Measurements from ENCODE around the gene GALNT18.

Gene GALNT18

DNA sequence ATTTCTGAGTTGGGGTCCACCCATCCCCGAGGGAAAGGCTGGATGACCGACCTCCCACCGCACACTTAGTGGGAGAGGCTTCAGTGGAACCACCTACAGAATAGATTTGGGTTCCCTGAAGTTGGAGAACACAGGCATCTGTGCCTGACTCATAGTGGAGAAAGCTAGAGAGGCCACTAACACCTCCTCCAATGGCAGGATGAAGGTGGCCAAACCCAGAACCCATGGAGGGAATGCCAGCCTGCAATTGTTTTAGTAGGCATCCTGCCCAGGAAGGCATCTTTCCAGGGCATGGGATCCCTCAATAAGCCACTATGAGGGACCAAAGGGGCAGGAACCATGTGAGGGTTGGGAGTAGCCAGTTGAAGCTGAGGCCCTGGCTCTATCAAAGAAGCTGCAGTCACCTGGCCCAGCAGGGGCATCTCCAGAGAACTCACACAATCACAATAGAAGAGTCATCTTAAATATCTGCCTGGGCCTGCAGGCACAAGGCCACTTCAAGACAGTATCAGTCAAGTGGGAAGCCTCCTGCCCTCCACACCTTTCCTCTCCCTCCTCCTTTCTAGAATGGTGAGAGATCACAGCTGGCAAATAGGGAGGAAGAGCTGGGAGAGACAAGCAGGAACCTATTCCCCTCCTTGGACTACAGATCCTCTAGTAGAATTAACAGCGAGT lies 144.7 kb downstream of the GALNT18 start:
- WGBS: 94% methylated on average over 3 of the region's 4 CpGs
- no peaks in the 10 kb centered on the region for H3K27me3 ChIP-seq (ENCODE audit: insufficient read depth, low read length)

DNA sequence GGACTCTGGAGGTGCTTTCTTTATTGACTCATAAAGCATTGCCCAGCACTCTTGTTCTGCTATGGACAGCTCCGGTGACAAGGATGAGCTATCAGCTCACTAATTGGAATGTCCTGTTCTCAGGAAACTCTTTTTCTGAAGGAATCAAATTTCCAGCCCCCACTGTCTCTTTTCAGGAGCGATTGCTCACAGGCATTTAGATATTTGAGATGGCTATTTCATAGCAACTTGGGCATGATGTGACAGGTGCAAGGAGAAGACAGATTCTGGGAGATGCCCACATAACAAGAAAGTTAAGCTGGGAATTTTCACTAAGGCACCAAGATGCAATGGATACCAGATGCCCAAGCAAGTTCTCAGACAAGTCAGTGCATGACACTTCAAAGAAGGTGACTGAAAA lies 145.3 kb downstream of the GALNT18 start:
- no peaks in the 10 kb centered on the region for H3K27me3 ChIP-seq (ENCODE audit: insufficient read depth, low read length)
- 86% methylated on average over 2 of the region's 2 CpGs for WGBS
- H3K4me3 ChIP-seq (ENCODE audit: low read length): no peak overlapping the region
- peaks cover 16% of the 10 kb centered on the region for H3K4me1 ChIP-seq (ENCODE audit: insufficient read depth, low read length)
- no peak overlapping the region for H3K27ac ChIP-seq (ENCODE audit: low read depth, low read length)
- no peaks in the 10 kb centered on the region for H3K36me3 ChIP-seq (ENCODE audit: insufficient read depth, low read length)
- H3K9ac ChIP-seq (ENCODE audit: low read depth, low read length): no peak overlapping the region
- H3K9me3 ChIP-seq (ENCODE audit: insufficient read depth, low read depth, low read length): no peaks in the 10 kb centered on the region

More for the DNA sequence above, 144.7 kb downstream of the GALNT18 start:
- Histone ChIP-seq H3K4me3 (ENCODE audit: low read length) (no peak overlapping the region), H3K27ac (ENCODE audit: low read depth, low read length) (no peak overlapping the region), H3K9ac (ENCODE audit: low read depth, low read length) (no peak overlapping the region), H3K9me3 (ENCODE audit: insufficient read depth, low read depth, low read length) (no peaks in the 10 kb centered on the region), H3K36me3 (ENCODE audit: insufficient read depth, low read length) (no peaks in the 10 kb centered on the region), H3K4me1 (ENCODE audit: insufficient read depth, low read length) (peaks cover 16% of the 10 kb centered on the region)

DNA sequence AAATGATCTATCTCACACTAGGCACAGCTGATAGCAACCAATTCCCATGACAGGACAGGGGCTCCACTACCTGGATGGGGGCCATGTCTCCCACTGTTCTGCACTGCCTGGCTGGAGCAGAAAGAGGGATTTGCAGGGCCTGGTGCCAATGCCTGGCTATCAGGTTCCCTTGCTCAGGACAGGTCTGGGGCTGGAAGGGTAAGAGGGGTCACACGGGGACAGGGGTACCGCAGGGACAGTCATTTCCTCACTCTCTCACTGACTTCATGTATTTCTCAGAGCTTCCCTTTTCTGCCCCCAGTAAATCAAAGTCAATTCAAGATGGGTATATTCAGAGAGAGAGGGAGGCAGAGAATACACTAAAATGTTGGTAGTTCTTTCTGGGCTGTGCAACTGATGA lies 149.7 kb downstream of the GALNT18 start:
- Histone ChIP-seq H3K4me1 (ENCODE audit: insufficient read depth, low read length) (peaks cover 5% of the 10 kb centered on the region; the same call in 1 of the 2 replicates), H3K27ac (ENCODE audit: low read depth, low read length) (no peak overlapping the region), H3K36me3 (ENCODE audit: insufficient read depth, low read length) (no peaks in the 10 kb centered on the region), H3K27me3 (ENCODE audit: insufficient read depth, low read length) (no peaks in the 10 kb centered on the region), H3K4me3 (ENCODE audit: low read length) (no peak overlapping the region), H3K9ac (ENCODE audit: low read depth, low read length) (no peak overlapping the region), H3K9me3 (ENCODE audit: insufficient read depth, low read depth, low read length) (no peaks in the 10 kb centered on the region)
- WGBS: 94% methylated on average over 2 of the region's 2 CpGs

DNA sequence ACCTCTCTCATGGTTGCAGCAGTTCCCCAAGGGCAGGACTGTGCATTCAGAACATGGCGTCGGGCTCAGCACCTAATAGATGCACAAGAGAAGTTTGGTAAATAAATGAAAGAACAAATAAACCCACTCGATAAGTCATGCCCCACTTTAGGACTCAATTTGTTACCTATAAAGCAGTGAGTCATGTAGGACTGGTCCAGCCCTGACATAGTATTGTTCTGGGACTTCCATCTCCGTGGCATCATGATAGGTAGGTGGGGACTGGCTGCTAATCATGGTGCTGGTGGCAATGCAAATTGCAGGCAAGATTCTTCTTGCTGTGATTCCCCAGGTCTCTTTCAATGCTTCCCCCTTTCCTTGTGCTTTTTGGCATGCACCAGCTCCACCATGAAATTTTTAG lies 150.6 kb downstream of the GALNT18 start:
- Histone ChIP-seq H3K27ac (ENCODE audit: low read depth, low read length) (no peak overlapping the region), H3K4me3 (ENCODE audit: low read length) (no peak overlapping the region), H3K4me1 (ENCODE audit: insufficient read depth, low read length) (peaks cover 5% of the 10 kb centered on the region; the same call in 1 of the 2 replicates), H3K9me3 (ENCODE audit: insufficient read depth, low read depth, low read length) (no peaks in the 10 kb centered on the region), H3K36me3 (ENCODE audit: insufficient read depth, low read length) (no peaks in the 10 kb centered on the region), H3K9ac (ENCODE audit: low read depth, low read length) (no peak overlapping the region), H3K27me3 (ENCODE audit: insufficient read depth, low read length) (no peaks in the 10 kb centered on the region)
- 75% methylated on average over 2 of the region's 4 CpGs for WGBS

DNA sequence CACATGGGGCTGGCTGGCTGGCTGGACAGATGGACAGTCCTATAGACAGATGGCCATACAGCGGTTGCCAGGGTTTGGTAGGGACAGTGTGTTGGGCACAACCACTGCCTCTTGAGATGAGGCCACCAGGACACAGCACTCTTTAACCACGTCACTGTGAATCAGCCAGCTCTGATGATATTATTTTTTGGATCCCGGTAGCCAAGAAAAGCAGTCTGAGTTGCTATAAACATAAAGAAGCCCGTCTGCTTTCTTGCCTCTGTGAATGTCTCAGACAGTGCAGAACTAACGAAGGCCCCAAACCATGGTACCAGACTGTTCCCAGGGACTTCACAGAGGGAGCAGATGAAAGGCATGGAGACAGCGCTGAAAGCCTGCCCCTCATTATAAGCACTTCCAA lies 152.9 kb downstream of the GALNT18 start:
- H3K27ac ChIP-seq (ENCODE audit: low read depth, low read length): no peak overlapping the region
- no peaks in the 10 kb centered on the region for H3K36me3 ChIP-seq (ENCODE audit: insufficient read depth, low read length)
- no peaks in the 10 kb centered on the region for H3K27me3 ChIP-seq (ENCODE audit: insufficient read depth, low read length)
- H3K4me1 ChIP-seq (ENCODE audit: insufficient read depth, low read length): peaks cover 5% of the 10 kb centered on the region; the same call in 1 of the 2 replicates
- no peak overlapping the region for H3K9ac ChIP-seq (ENCODE audit: low read depth, low read length)
- WGBS: 91% methylated on average over 6 of the region's 6 CpGs
- H3K9me3 ChIP-seq (ENCODE audit: insufficient read depth, low read depth, low read length): no peaks in the 10 kb centered on the region
- H3K4me3 ChIP-seq (ENCODE audit: low read length): no peak overlapping the region

DNA sequence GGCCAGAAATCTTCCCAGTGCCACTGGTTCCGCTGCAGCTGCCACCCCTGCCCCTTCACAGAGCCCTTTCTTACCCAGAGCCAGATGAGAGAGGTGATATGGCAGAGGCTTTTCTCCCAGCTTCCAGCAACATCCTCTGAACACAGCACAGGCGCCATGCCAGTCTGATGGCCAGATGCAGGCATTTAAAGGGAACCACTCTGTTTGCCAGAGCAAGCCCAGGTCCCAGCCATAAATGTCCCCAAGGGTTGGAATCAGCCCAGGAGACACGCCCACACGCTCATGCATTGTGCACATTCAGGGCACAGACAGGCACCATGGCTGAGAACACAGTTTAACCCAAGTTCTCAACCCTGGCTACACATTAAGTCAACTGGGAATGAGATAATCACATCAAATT lies 154.5 kb downstream of the GALNT18 start:
- no peaks in the 10 kb centered on the region for H3K36me3 ChIP-seq (ENCODE audit: insufficient read depth, low read length)
- H3K27ac ChIP-seq (ENCODE audit: low read depth, low read length): no peak overlapping the region
- no peaks in the 10 kb centered on the region for H3K4me1 ChIP-seq (ENCODE audit: insufficient read depth, low read length)
- no peaks in the 10 kb centered on the region for H3K27me3 ChIP-seq (ENCODE audit: insufficient read depth, low read length)
- H3K9ac ChIP-seq (ENCODE audit: low read depth, low read length): no peak overlapping the region
- H3K9me3 ChIP-seq (ENCODE audit: insufficient read depth, low read depth, low read length): no peaks in the 10 kb centered on the region
- WGBS: 97% methylated on average over 4 of the region's 4 CpGs
- H3K4me3 ChIP-seq (ENCODE audit: low read length): no peak overlapping the region

DNA sequence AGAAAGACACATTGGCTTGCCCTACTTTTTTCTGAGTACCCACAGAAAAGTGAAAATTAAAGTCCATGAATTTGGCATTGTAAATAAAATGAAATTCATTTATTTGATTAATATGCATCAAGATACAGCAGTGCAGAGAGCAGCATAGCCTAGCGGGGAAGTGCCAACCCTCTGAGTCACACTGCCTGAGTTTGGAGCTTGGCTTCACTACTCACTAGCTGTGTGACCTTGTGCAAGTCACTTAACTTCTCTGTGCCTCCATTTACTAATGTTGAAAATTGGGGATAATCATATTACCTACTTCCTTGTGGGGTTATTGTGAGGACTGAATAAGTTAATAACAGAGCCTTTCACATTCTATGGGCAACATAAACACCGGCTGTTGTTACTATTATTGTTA lies 157.2 kb downstream of the GALNT18 start:
- 100% methylated on average over 2 of the region's 2 CpGs for WGBS
- no peaks in the 10 kb centered on the region for H3K4me1 ChIP-seq (ENCODE audit: insufficient read depth, low read length)
- no peaks in the 10 kb centered on the region for H3K27me3 ChIP-seq (ENCODE audit: insufficient read depth, low read length)
- H3K4me3 ChIP-seq (ENCODE audit: low read length): no peak overlapping the region
- no peak overlapping the region for H3K9ac ChIP-seq (ENCODE audit: low read depth, low read length)
- no peaks in the 10 kb centered on the region for H3K9me3 ChIP-seq (ENCODE audit: insufficient read depth, low read depth, low read length)
- H3K36me3 ChIP-seq (ENCODE audit: insufficient read depth, low read length): no peaks in the 10 kb centered on the region
- no peak overlapping the region for H3K27ac ChIP-seq (ENCODE audit: low read depth, low read length)

DNA sequence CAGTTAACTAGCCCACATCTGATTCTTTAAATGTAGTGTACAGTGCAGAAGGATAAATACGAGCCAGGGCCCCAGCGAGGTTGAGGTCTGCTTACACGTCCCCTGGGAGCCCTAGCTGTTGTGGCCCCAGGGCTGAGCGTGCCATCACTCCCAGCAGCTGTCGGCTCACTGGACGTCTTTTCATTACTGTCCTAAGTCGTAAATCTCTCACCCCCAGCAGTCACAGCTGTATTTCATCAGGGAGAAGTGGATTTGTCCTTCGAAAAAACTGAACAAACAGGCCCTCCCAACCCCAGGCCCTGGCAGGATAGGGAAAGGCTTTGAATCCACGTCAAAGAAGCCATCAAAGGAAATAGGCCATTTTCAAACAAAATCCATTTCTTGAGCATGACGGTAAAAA lies 158.4 kb downstream of the GALNT18 start:
- 90% methylated on average over 10 of the region's 10 CpGs for WGBS
- Histone ChIP-seq H3K9me3 (ENCODE audit: insufficient read depth, low read depth, low read length) (no peaks in the 10 kb centered on the region), H3K27ac (ENCODE audit: low read depth, low read length) (no peak overlapping the region)

DNA sequence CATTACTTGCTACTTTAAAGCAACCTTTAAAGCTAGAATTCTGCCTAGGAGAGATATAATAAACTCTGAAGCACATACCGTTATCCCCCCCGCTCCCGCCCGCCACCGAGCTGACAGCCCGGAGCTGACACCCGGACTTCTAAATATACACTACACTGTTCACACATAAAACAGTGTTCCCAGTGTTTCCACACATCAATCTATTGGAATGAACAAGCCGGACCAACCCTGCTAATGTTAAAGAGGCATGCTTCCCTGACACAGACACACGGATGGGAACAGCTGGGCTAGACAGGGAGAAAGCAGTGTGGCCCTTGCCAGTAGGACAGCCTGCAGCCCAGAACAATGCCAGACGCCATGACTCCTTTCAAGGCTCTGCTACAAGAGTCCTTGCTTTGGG lies 160.3 kb downstream of the GALNT18 start:
- H3K4me1 ChIP-seq (ENCODE audit: insufficient read depth, low read length): no peaks in the 10 kb centered on the region
- no peak overlapping the region for H3K9ac ChIP-seq (ENCODE audit: low read depth, low read length)
- no peaks in the 10 kb centered on the region for H3K9me3 ChIP-seq (ENCODE audit: insufficient read depth, low read depth, low read length)
- H3K27me3 ChIP-seq (ENCODE audit: insufficient read depth, low read length): no peaks in the 10 kb centered on the region
- H3K36me3 ChIP-seq (ENCODE audit: insufficient read depth, low read length): no peaks in the 10 kb centered on the region
- no peak overlapping the region for H3K27ac ChIP-seq (ENCODE audit: low read depth, low read length)
- WGBS: 93% methylated on average over 10 of the region's 10 CpGs
- H3K4me3 ChIP-seq (ENCODE audit: low read length): no peak overlapping the region

More for the DNA sequence above, 158.4 kb downstream of the GALNT18 start:
- H3K27me3 ChIP-seq (ENCODE audit: insufficient read depth, low read length): no peaks in the 10 kb centered on the region
- H3K9ac ChIP-seq (ENCODE audit: low read depth, low read length): no peak overlapping the region
- no peaks in the 10 kb centered on the region for H3K36me3 ChIP-seq (ENCODE audit: insufficient read depth, low read length)
- no peak overlapping the region for H3K4me3 ChIP-seq (ENCODE audit: low read length)
- no peaks in the 10 kb centered on the region for H3K4me1 ChIP-seq (ENCODE audit: insufficient read depth, low read length)

DNA sequence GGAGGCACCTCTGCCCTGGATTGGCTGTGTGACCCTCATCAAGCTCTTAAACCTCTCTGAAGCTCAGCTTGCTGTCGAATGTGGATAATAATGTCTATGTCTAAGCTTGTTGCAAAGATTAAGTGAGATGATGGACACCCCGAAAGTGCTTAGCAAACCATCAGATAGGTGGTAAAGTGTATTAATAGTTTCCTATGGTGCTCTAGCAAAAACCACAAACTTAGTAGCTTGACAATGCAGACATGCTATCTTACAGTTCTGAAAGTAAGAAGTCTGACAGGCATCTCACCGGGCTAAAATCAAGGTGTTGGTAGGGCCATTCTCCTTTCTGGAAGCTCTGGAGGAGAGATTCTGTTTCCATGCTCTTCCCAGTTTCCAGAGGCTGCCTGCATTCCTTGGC lies 162.2 kb downstream of the GALNT18 start:
- Histone ChIP-seq H3K27me3 (ENCODE audit: insufficient read depth, low read length) (no peaks in the 10 kb centered on the region), H3K9ac (ENCODE audit: low read depth, low read length) (no peak overlapping the region), H3K9me3 (ENCODE audit: insufficient read depth, low read depth, low read length) (no peaks in the 10 kb centered on the region), H3K4me1 (ENCODE audit: insufficient read depth, low read length) (no peaks in the 10 kb centered on the region), H3K27ac (ENCODE audit: low read depth, low read length) (no peak overlapping the region), H3K36me3 (ENCODE audit: insufficient read depth, low read length) (no peaks in the 10 kb centered on the region), H3K4me3 (ENCODE audit: low read length) (no peak overlapping the region)
- WGBS: 97% methylated on average over 3 of the region's 3 CpGs

DNA sequence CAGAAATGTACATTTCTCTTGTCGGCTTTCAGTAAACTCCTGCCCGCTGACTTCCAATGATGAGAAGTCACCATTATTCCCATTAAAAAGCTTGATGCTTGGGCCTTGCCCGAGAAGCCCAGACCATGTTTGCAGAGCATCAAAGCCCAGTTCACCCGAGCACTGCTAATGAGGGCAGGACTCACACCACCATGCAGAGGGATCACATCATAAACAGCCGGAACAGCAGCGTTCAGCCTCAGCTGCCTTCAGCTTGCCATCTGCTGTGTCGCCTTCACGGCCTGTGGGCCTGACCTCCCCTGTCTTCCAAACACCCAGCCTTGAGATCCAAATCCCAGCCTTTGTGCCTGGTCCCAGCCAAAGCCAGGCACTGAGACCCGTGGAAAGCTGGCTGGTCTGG lies 163.3 kb downstream of the GALNT18 start:
- no peaks in the 10 kb centered on the region for H3K9me3 ChIP-seq (ENCODE audit: insufficient read depth, low read depth, low read length)

DNA sequence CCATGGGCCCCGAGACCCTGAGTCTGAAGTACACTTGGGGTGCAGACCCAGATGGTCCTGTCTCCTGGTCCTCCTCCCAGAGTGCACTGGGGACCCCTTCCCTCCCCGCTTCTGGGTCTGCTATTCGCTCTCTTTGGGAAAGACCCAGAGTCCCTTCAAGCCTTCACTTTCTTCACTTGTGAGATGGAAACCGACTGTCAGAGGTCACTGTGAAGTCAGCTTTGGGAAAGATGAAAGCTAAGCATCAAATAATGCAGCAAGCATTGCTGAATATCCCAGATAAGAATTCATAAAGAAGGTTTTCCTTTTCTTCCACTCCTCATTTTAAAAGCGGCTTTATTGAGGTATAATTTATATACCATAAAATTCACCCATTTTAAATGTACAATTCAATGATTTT lies 163.8 kb downstream of the GALNT18 start:
- H3K9ac ChIP-seq (ENCODE audit: low read depth, low read length): no peak overlapping the region
- no peaks in the 10 kb centered on the region for H3K36me3 ChIP-seq (ENCODE audit: insufficient read depth, low read length)
- no peak overlapping the region for H3K4me3 ChIP-seq (ENCODE audit: low read length)
- H3K27ac ChIP-seq (ENCODE audit: low read depth, low read length): no peak overlapping the region
- WGBS: 95% methylated on average over 4 of the region's 5 CpGs
- no peaks in the 10 kb centered on the region for H3K27me3 ChIP-seq (ENCODE audit: insufficient read depth, low read length)
- no peaks in the 10 kb centered on the region for H3K9me3 ChIP-seq (ENCODE audit: insufficient read depth, low read depth, low read length)
- no peaks in the 10 kb centered on the region for H3K4me1 ChIP-seq (ENCODE audit: insufficient read depth, low read length)

More for the DNA sequence above, 163.3 kb downstream of the GALNT18 start:
- H3K27ac ChIP-seq (ENCODE audit: low read depth, low read length): no peak overlapping the region
- no peaks in the 10 kb centered on the region for H3K36me3 ChIP-seq (ENCODE audit: insufficient read depth, low read length)
- H3K4me3 ChIP-seq (ENCODE audit: low read length): no peak overlapping the region
- H3K9ac ChIP-seq (ENCODE audit: low read depth, low read length): no peak overlapping the region
- H3K27me3 ChIP-seq (ENCODE audit: insufficient read depth, low read length): no peaks in the 10 kb centered on the region
- H3K4me1 ChIP-seq (ENCODE audit: insufficient read depth, low read length): no peaks in the 10 kb centered on the region
- WGBS: 93% methylated on average over 9 of the region's 9 CpGs
